PC-9 (cell line): ENCODE results near the gene GFRA1.

Experiments
- CTCF ChIP-seq: fragments of 200-600 bp; sonication (generic); conservative IDR thresholded peaks from 2 replicates; pipeline ENCODE4 v1.6.1; 2017; ENCODE audit warnings: mixed run types, antibody characterized with exemption, mild to moderate bottlenecking, moderate library complexity
- EZH2 ChIP-seq: fragments of 200-600 bp; sonication (generic); IDR thresholded peaks from 2 replicates; pipeline ENCODE4 v1.8.0; 2017; ENCODE audit warnings: antibody characterized with exemption, low read depth

DNA sequence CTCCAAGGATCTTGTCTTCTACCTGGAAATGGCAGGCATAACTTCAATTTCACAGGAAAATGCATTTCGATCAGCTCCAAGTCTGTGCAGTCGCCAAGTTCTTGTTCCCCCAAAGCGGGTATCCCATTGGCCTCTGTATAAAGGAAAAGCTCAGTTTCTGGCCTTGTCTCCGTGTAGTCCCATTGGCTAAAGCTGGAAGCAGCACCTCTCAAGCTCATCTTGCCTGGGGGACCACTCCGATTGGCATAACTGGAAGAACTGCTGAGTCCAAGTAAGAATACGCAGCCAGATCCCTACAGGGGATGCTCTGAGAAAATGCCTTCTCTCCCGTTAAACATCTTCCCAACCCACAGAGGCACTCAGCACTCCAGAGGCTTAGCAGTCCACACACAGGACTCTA lies 205.2 kb downstream of the GFRA1 start:
- TF ChIP-seq CTCF, result no peak
- no peak for TF ChIP-seq EZH2
